Stimulated activated CD8-positive, alpha-beta memory T cell treated with anti-CD3 and anti-CD28 coated beads, Interleukin-15, amount 100 ng/mL, for 48 hours (primary cell): Measurements from ENCODE around the gene RNASE7.
"Not testable (repeated sequence)": the region's sequence is repeated elsewhere in the genome, so short reads cannot be mapped to it uniquely, and the experiment has no call there.

Source experiments
- DNase-seq, 2 donors: peaks; one replicate each; pipeline ENCODE4 v3.0.0-alpha.2; 2020; ENCODE audit warnings: low read depth in 2 of 2

The RNASE7 gene

GRCh38 chr14:21041676-21042433 lies at the start of gene RNASE7:
TSS of gene RNASE7 (plus strand) at chr14:21042362. CDS start at chr14:21042993, 631 bp downstream.
- no peak for DNase-seq

GRCh38 chr14:20996521-20996920 lies 45.6 kb upstream of the RNASE7 start:
- DNase-seq: no peak

GRCh38 chr14:20997115-20997514 lies 45.0 kb upstream of the RNASE7 start:
- DNase-seq: no peak

- DNase-seq: no peak
These were observed 44.6 kb upstream of the RNASE7 start for GRCh38 chr14:20997564-20997963.

- DNase-seq: no peak
These were observed 44.0 kb upstream of the RNASE7 start for GRCh38 chr14:20998139-20998538.

- DNase-seq: no peak
These were observed 43.3 kb upstream of the RNASE7 start, which contains the start of gene SLC39A2 for GRCh38 chr14:20998674-20999366. TSS of gene SLC39A2 (plus strand) at chr14:20999293. CDS start at chr14:20999447, 154 bp downstream.

- DNase-seq: no peak
These were observed 42.6 kb upstream of the RNASE7 start for GRCh38 chr14:20999591-20999990.

GRCh38 chr14:21001218-21001617 lies 40.9 kb upstream of the RNASE7 start:
- no peak for DNase-seq

- DNase-seq: no peak
These were observed 38.3 kb upstream of the RNASE7 start for GRCh38 chr14:21003788-21004346.

- not testable (repeated sequence) for DNase-seq
These were observed 32.4 kb upstream of the RNASE7 start for GRCh38 chr14:21009721-21010120.

GRCh38 chr14:21011136-21011535 lies 31.0 kb upstream of the RNASE7 start:
- no peak for DNase-seq

- DNase-seq: peak; percentile 49 to 52
These were observed 27.4 kb upstream of the RNASE7 start for GRCh38 chr14:21014761-21015190.

GRCh38 chr14:21015312-21015711 lies 26.9 kb upstream of the RNASE7 start:
- no peak for DNase-seq

GRCh38 chr14:21016413-21017190 lies 25.6 kb upstream of the RNASE7 start:
- DNase-seq: no peak

GRCh38 chr14:21017528-21018245 lies 24.5 kb upstream of the RNASE7 start:
- DNase-seq: no peak

GRCh38 chr14:21018286-21018685 lies 23.9 kb upstream of the RNASE7 start:
- DNase-seq: no peak

- DNase-seq: no peak
These were observed 23.4 kb upstream of the RNASE7 start for GRCh38 chr14:21018781-21019180.

GRCh38 chr14:21019366-21019765 lies 22.8 kb upstream of the RNASE7 start:
- DNase-seq: no peak

- DNase-seq: no peak
These were observed 21.1 kb upstream of the RNASE7 start for GRCh38 chr14:21020977-21021545.

GRCh38 chr14:21022686-21023085 lies 19.5 kb upstream of the RNASE7 start:
- no peak for DNase-seq

GRCh38 chr14:21023174-21023573 lies 19.0 kb upstream of the RNASE7 start:
- no peak for DNase-seq
